HepG2 (cell line): ENCODE data around the gene UPK1B. TPM values are rescaled to one million over a fixed set of nuclear protein-coding genes. Genes with fewer than 3 reads are reported as not detected.
A peak's percentile ranks its signal among the peaks of the same experiment; 100 is the strongest.

Source experiments
- ATAC-seq: fragments of 200-7000 bp; cut with Tn5 transposase; 3 replicates; pipeline ENCODE4 v1.9.1; 2020; ENCODE audit warnings: mild to moderate bottlenecking, moderate library complexity
- BruUV-seq: library from RNA; stranded (reverse); fragments of 400-500 nt; replicated peaks from 2 replicates; lab custom pipeline; 2021; lab: Mats Ljungman, UMichigan
- CTCF ChIA-PET: fragments of 300-600 bp; formaldehyde crosslinking; extraction: SDS; loops from one replicate; lab custom pipeline; 2021; ENCODE audit warnings: low total read pairs, inconsistent platforms, low intra/inter-chr PET ratio; lab: Yijun Ruan, JAX
- POLR2A ChIA-PET: fragments of 350-600 bp; sonication (Branson Sonifier 250); formaldehyde crosslinking; loops from one replicate; lab custom pipeline; 2020; ENCODE audit warnings: antibody characterized with exemption, inconsistent platforms; lab: Yijun Ruan, JAX
- DNase-seq: peaks from one replicate; pipeline ENCODE4 v3.0.0-alpha.2; 2015; ENCODE audit warnings: low spot score
- FAIRE-seq: peaks from 3 replicates; lab custom pipeline; 2011; peaks lifted over from hg19 to GRCh38; lab: Jason Lieb, UNC
- H2AFZ ChIP-seq: one replicate; pipeline ENCODE4 v1.6.1; 2011; ENCODE audit warnings: low read length, inconsistent platforms
- H3K27ac ChIP-seq: fragments of 300-600 bp; 3 replicates; pipeline ENCODE4 v1.8.0; 2011; ENCODE audit warnings: mixed run types, mild to moderate bottlenecking, mixed read lengths, low read length, inconsistent platforms; ENCODE audit not compliant: insufficient read depth; ENCODE audit errors: extremely low read length
- H3K27me3 ChIP-seq, 2 experiments: fragments of 200-600 bp in 1 of 2; 2 replicates in 1 of 2; 3 replicates in 1 of 2; pipeline versions ENCODE4 v1.6.0 to v1.8.0; 2011; ENCODE audit warnings: low read length in 2 of 2, mild to moderate bottlenecking in 2 of 2, moderate library complexity in 2 of 2, inconsistent platforms in 1 of 2; ENCODE audit not compliant: insufficient read depth in 2 of 2, control insufficient read depth in 1 of 2
- H3K36me3 ChIP-seq, 2 experiments: fragments of 200-600 bp in 1 of 2; replicated peaks in 1 of 2; 2 replicates in 1 of 2; 3 replicates in 1 of 2; pipeline versions ENCODE4 v1.5.1 to v1.8.0; 2011; ENCODE audit warnings: low read length in 2 of 2, inconsistent platforms in 1 of 2; ENCODE audit not compliant: insufficient read depth in 2 of 2, control insufficient read depth in 1 of 2
- H3K4me1 ChIP-seq: 2 replicates; pipeline ENCODE4 v1.5.1; 2012; ENCODE audit warnings: low read length, inconsistent platforms; ENCODE audit not compliant: insufficient read depth
- H3K4me2 ChIP-seq: 2 replicates; pipeline ENCODE4 v1.6.0; 2011; ENCODE audit warnings: low read depth, low read length, inconsistent platforms
- H3K4me3 ChIP-seq, 3 experiments: fragments of 200-600 bp in 1 of 3; sonication (generic), shearing (Covaris generic) in 1 of 3; replicated peaks in 1 of 3; 2 replicates each; pipeline ENCODE4 v1.5.1; 2011 to 2016; ENCODE audit warnings: low read length in 3 of 3, inconsistent platforms in 2 of 3, low read depth in 2 of 3, mild to moderate bottlenecking in 2 of 3, control low read depth in 1 of 3, mixed read lengths in 1 of 3; ENCODE audit not compliant: insufficient read depth in 1 of 3
- H3K79me2 ChIP-seq: one replicate; pipeline ENCODE4 v1.6.1; 2011; ENCODE audit warnings: low read length, inconsistent platforms; ENCODE audit not compliant: insufficient read depth
- H3K9ac ChIP-seq: 2 replicates; pipeline ENCODE4 v1.6.0; 2011; ENCODE audit warnings: mild to moderate bottlenecking, low read depth, low read length, inconsistent platforms; ENCODE audit not compliant: insufficient read depth
- H3K9me3 ChIP-seq: 2 replicates; pipeline ENCODE4 v1.5.1; 2012; ENCODE audit warnings: mild to moderate bottlenecking, low read length
- H4K20me1 ChIP-seq: 2 replicates; pipeline ENCODE4 v1.6.0; 2011; ENCODE audit warnings: inconsistent platforms, mild to moderate bottlenecking, low read length, moderate library complexity; ENCODE audit not compliant: insufficient read depth
- HDAC2 ChIP-seq: sonication (generic); formaldehyde crosslinking; IDR thresholded peaks from 2 replicates; pipeline ENCODE4 v1.4.0; 2020; ENCODE audit warnings: missing genetic modification reagents
- ZNF460 ChIP-seq: sonication (generic); formaldehyde crosslinking; IDR thresholded peaks from 2 replicates; pipeline ENCODE4 v1.5.1; 2020; ENCODE audit warnings: missing genetic modification reagents, mild to moderate bottlenecking, borderline replicate concordance
- ZNF761 ChIP-seq: sonication (generic); formaldehyde crosslinking; conservative IDR thresholded peaks from 2 replicates; pipeline ENCODE4 v1.4.0; 2020; ENCODE audit warnings: mild to moderate bottlenecking, missing genetic modification reagents
- ZNF839 ChIP-seq: sonication (generic); formaldehyde crosslinking; IDR thresholded peaks from 2 replicates; pipeline ENCODE4 v1.4.0; 2020; ENCODE audit warnings: missing genetic modification reagents, mild to moderate bottlenecking, borderline replicate concordance
- WGBS: methylation state at CpG from one replicate; pipeline ENCODE4 v1.1.6; 2017; ENCODE audit warnings: low lambda C conversion rate; 5-methylcytosine and 5-hydroxymethylcytosine counted together
- in situ Hi-C: cut with HindIII; loops from 2 replicates; pipeline ENCODE4 v1.10.0; 2017; ENCODE audit warnings: low pct_unique_long_range_greater_than_20kb; ENCODE audit not compliant: extremely low pct_ligation_motif_present
- intact Hi-C: fragments of 100-400 bp; cut with micrococcal nuclease; formaldehyde crosslinking; loops from one replicate; pipeline ENCODE4 v1.10.0; 2022; ENCODE audit not compliant: unreplicated experiment
- polyA plus RNA-seq, 8 experiments: library from polyadenylated mRNA; depleted of rRNA in 3 of 8; stranded (reverse) in 7 of 8; unstranded in 1 of 8; fragments of >200 nt; fragmentation: Illumina TruSeq in 4 of 8; extraction: Trizol in 4 of 8; gene quantifications; 2 replicates each; pipeline versions ENCODE4 v1.2.1 to v1.2.3, GENCODE V29; 2011 to 2016; ENCODE audit warnings: low read depth in 4 of 8, missing spikeins in 1 of 8, mixed read lengths in 1 of 8; ENCODE audit not compliant: insufficient read depth in 1 of 8
- total RNA-seq, 5 experiments: library from RNA; depleted of rRNA; stranded (reverse); fragments of >200 nt; fragmentation: Illumina TruSeq; extraction: Trizol; gene quantifications; 2 replicates each; pipeline ENCODE4 v1.2.3, GENCODE V29; 2016; ENCODE audit warnings: low read depth in 1 of 5
- TF ChIP-seq, protein P1 (sequence below): sonication (generic); formaldehyde crosslinking; IDR thresholded peaks from 2 replicates; pipeline ENCODE4 v1.9.0; 2021; ENCODE audit warnings: mild to moderate bottlenecking, missing genetic modification reagents
- TF ChIP-seq, protein P2 (sequence below): sonication (generic); formaldehyde crosslinking; conservative IDR thresholded peaks from 2 replicates; pipeline ENCODE4 v1.4.0; 2020; ENCODE audit warnings: missing genetic modification reagents
- TF ChIP-seq, protein P3 (sequence below): sonication (generic); formaldehyde crosslinking; conservative IDR thresholded peaks from 2 replicates; pipeline ENCODE4 v1.4.0; 2020; ENCODE audit warnings: mild to moderate bottlenecking, missing genetic modification reagents, moderate library complexity
- TF ChIP-seq, protein P4 (sequence below), 2 experiments: sonication (generic) in 1 of 2; formaldehyde crosslinking in 1 of 2; IDR thresholded peaks; 2 replicates each; pipeline versions ENCODE4 v1.4.0 to v1.6.1; 2018 to 2020; ENCODE audit warnings: missing genetic modification reagents in 2 of 2, borderline replicate concordance in 1 of 2, low read depth in 1 of 2, mild to moderate bottlenecking in 1 of 2, missing biosample characterization in 1 of 2

The UPK1B gene
- total and polyA plus RNA-seq, 2 of the 13 experiments (the other 11 are each of a cell fraction or from before 2014, with no cell fraction given): not detected

DNA sequence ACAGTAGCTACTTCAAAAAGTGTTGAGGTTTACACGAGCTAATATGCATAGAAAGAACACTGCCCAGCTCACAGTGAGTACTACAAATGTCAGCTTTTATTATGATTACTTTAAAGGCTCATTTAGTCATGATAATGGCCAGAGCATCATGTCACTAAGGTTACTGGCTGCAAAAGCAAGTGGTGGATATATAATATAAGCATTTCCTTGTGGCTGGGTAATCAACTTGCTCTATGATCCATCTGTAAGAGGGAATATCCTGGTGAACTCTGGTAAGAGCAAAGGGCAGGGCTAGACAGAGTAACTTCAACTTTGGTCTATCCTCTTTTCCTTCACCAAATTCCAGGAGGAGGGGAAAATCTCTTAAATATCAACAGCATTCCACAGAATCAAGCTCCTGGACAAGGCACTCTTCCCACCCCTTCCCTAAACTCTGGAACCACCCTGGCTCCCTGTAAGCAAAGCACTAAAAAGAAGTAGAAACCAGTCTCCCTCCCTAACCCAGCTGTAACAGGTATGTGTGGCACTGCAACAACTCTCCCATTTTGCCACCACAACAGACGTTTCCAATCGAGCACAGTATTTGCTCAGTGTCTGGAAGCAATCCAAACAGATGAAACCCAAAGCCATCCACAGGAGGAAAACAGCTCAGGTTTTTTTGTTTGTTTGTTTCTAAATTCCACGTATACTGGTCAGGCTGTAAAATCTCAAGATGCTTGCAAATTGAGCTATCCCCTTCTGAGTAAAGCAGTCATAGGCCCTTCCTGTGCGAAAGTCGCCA, 53.9 kb downstream of the UPK1B start:
- FAIRE-seq (peak; percentile 60), ATAC-seq (peak; percentile 79), DNase-seq (peak; percentile 15)
- H3K9ac ChIP-seq: no peak overlapping the region
- H3K9me3 ChIP-seq: no peaks in the 10 kb centered on the region
- H3K4me2 ChIP-seq: peak overlapping the region; percentile 43
- no peaks in the 10 kb centered on the region; the same call in 1 of the 2 replicates for H4K20me1 ChIP-seq
- in situ Hi-C loops: no loop called here
- ChIA-PET POLR2A (interaction anchor here (1.8 kb wide), 1 partner anchor 14 kb away, joined by 10 read pairs; the partner anchor contains the start of gene B4GALT4), CTCF (no interaction called here)
- no peak overlapping the region for H3K4me3 ChIP-seq
- no peaks in the 10 kb centered on the region for H3K79me2 ChIP-seq
- no peak for TF ChIP-seq ZNF761 (CRISPR knock-in tag)
- TF ChIP-seq, protein P1, sequence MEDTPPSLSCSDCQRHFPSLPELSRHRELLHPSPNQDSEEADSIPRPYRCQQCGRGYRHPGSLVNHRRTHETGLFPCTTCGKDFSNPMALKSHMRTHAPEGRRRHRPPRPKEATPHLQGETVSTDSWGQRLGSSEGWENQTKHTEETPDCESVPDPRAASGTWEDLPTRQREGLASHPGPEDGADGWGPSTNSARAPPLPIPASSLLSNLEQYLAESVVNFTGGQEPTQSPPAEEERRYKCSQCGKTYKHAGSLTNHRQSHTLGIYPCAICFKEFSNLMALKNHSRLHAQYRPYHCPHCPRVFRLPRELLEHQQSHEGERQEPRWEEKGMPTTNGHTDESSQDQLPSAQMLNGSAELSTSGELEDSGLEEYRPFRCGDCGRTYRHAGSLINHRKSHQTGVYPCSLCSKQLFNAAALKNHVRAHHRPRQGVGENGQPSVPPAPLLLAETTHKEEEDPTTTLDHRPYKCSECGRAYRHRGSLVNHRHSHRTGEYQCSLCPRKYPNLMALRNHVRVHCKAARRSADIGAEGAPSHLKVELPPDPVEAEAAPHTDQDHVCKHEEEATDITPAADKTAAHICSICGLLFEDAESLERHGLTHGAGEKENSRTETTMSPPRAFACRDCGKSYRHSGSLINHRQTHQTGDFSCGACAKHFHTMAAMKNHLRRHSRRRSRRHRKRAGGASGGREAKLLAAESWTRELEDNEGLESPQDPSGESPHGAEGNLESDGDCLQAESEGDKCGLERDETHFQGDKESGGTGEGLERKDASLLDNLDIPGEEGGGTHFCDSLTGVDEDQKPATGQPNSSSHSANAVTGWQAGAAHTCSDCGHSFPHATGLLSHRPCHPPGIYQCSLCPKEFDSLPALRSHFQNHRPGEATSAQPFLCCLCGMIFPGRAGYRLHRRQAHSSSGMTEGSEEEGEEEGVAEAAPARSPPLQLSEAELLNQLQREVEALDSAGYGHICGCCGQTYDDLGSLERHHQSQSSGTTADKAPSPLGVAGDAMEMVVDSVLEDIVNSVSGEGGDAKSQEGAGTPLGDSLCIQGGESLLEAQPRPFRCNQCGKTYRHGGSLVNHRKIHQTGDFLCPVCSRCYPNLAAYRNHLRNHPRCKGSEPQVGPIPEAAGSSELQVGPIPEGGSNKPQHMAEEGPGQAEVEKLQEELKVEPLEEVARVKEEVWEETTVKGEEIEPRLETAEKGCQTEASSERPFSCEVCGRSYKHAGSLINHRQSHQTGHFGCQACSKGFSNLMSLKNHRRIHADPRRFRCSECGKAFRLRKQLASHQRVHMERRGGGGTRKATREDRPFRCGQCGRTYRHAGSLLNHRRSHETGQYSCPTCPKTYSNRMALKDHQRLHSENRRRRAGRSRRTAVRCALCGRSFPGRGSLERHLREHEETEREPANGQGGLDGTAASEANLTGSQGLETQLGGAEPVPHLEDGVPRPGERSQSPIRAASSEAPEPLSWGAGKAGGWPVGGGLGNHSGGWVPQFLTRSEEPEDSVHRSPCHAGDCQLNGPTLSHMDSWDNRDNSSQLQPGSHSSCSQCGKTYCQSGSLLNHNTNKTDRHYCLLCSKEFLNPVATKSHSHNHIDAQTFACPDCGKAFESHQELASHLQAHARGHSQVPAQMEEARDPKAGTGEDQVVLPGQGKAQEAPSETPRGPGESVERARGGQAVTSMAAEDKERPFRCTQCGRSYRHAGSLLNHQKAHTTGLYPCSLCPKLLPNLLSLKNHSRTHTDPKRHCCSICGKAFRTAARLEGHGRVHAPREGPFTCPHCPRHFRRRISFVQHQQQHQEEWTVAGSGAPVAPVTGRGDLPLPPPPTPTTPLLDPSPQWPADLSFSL (CRISPR knock-in tag): 0 out of 2 replicates have a peak, but pooled peaks have one; percentile 23
- no peak for TF ChIP-seq HDAC2
- TF ChIP-seq, protein P2, sequence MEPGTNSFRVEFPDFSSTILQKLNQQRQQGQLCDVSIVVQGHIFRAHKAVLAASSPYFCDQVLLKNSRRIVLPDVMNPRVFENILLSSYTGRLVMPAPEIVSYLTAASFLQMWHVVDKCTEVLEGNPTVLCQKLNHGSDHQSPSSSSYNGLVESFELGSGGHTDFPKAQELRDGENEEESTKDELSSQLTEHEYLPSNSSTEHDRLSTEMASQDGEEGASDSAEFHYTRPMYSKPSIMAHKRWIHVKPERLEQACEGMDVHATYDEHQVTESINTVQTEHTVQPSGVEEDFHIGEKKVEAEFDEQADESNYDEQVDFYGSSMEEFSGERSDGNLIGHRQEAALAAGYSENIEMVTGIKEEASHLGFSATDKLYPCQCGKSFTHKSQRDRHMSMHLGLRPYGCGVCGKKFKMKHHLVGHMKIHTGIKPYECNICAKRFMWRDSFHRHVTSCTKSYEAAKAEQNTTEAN (CRISPR knock-in tag): no peak
- TF ChIP-seq ZNF460: no peak
- TF ChIP-seq, protein P3, sequence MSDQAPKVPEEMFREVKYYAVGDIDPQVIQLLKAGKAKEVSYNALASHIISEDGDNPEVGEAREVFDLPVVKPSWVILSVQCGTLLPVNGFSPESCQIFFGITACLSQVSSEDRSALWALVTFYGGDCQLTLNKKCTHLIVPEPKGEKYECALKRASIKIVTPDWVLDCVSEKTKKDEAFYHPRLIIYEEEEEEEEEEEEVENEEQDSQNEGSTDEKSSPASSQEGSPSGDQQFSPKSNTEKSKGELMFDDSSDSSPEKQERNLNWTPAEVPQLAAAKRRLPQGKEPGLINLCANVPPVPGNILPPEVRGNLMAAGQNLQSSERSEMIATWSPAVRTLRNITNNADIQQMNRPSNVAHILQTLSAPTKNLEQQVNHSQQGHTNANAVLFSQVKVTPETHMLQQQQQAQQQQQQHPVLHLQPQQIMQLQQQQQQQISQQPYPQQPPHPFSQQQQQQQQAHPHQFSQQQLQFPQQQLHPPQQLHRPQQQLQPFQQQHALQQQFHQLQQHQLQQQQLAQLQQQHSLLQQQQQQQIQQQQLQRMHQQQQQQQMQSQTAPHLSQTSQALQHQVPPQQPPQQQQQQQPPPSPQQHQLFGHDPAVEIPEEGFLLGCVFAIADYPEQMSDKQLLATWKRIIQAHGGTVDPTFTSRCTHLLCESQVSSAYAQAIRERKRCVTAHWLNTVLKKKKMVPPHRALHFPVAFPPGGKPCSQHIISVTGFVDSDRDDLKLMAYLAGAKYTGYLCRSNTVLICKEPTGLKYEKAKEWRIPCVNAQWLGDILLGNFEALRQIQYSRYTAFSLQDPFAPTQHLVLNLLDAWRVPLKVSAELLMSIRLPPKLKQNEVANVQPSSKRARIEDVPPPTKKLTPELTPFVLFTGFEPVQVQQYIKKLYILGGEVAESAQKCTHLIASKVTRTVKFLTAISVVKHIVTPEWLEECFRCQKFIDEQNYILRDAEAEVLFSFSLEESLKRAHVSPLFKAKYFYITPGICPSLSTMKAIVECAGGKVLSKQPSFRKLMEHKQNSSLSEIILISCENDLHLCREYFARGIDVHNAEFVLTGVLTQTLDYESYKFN (CRISPR knock-in tag): peak; percentile 35; the same call in 1 of the 2 replicates
- TF ChIP-seq, protein P4, sequence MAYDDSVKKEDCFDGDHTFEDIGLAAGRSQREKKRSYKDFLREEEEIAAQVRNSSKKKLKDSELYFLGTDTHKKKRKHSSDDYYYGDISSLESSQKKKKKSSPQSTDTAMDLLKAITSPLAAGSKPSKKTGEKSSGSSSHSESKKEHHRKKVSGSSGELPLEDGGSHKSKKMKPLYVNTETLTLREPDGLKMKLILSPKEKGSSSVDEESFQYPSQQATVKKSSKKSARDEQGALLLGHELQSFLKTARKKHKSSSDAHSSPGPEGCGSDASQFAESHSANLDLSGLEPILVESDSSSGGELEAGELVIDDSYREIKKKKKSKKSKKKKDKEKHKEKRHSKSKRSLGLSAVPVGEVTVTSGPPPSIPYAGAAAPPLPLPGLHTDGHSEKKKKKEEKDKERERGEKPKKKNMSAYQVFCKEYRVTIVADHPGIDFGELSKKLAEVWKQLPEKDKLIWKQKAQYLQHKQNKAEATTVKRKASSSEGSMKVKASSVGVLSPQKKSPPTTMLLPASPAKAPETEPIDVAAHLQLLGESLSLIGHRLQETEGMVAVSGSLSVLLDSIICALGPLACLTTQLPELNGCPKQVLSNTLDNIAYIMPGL (CRISPR knock-in tag; IDR thresholded peaks at IDR 0.05; ENCODE audit: borderline replicate concordance in 1 of 2, low read depth in 1 of 2): no peak
- no peak for TF ChIP-seq ZNF839 (CRISPR knock-in tag)
- no TSS peak for BruUV-seq
- peaks cover 20% of the 10 kb centered on the region for H3K4me1 ChIP-seq
- no peaks in the 10 kb centered on the region for H3K27me3 ChIP-seq
- peak overlapping the region; percentile 56 for H3K27ac ChIP-seq
- peaks cover 20 to 63% of the 10 kb centered on the region in 2 experiments for H3K36me3 ChIP-seq
- intact Hi-C loops: no loop called here
- WGBS: 63% methylated on average over 6 of the region's 6 CpGs
- no peak overlapping the region for H2AFZ ChIP-seq
